Measurements from ENCODE around the gene NUDCD2.
"Not testable (repeated sequence)": the region's sequence is repeated elsewhere in the genome, so short reads cannot be mapped to it uniquely, and the experiment has no call there.

DNA sequence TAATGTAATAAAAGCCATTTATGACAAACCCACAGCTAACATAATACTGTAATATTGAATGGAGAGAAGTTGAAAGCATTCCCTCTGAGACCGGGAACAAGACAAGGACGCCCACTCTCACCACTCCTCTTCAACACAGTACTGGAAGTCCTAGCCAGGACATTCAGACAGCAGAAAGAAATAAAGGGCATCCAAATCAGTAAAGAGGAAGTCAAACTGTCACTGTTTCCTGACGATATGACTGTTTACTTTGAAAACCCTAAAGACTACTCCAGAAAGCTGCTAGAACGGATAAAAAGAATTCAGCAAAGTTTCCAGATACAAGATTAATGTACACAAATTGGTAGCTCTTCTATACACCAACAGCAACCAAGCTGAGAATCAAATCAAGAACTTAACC lies 33.8 kb downstream of the NUDCD2 start:
- not testable (repeated sequence) for TF ChIP-seq POLR2A (IDR thresholded peaks at IDR 0.05)
- TF ChIP-seq, protein P1, sequence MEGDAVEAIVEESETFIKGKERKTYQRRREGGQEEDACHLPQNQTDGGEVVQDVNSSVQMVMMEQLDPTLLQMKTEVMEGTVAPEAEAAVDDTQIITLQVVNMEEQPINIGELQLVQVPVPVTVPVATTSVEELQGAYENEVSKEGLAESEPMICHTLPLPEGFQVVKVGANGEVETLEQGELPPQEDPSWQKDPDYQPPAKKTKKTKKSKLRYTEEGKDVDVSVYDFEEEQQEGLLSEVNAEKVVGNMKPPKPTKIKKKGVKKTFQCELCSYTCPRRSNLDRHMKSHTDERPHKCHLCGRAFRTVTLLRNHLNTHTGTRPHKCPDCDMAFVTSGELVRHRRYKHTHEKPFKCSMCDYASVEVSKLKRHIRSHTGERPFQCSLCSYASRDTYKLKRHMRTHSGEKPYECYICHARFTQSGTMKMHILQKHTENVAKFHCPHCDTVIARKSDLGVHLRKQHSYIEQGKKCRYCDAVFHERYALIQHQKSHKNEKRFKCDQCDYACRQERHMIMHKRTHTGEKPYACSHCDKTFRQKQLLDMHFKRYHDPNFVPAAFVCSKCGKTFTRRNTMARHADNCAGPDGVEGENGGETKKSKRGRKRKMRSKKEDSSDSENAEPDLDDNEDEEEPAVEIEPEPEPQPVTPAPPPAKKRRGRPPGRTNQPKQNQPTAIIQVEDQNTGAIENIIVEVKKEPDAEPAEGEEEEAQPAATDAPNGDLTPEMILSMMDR (IDR thresholded peaks at IDR 0.05): not testable (repeated sequence)
